Lung microvascular endothelial cell (primary cell): Measurements from ENCODE around the gene ADCY9. TPM values are rescaled to one million over a fixed set of nuclear protein-coding genes. Genes with fewer than 3 reads are reported as not detected.
"Not testable (repeated sequence)": the region's sequence is repeated elsewhere in the genome, so short reads cannot be mapped to it uniquely, and the experiment has no call there.

ENCODE experiments used
- DNase-seq, 2 donors: peaks; one replicate each; pipeline versions ENCODE4 v3.0.0 to v3.0.0-alpha.2; 2010; ENCODE audit warnings: low read depth in 2 of 2
- total RNA-seq: library from RNA; depleted of rRNA; stranded (reverse); fragments of >200 nt; gene quantifications from 2 replicates; pipeline ENCODE4 v1.2.1, GENCODE V29; 2014

Gene ADCY9
- total RNA-seq, 1 donor from 2014 or later: 18.1 TPM

DNA sequence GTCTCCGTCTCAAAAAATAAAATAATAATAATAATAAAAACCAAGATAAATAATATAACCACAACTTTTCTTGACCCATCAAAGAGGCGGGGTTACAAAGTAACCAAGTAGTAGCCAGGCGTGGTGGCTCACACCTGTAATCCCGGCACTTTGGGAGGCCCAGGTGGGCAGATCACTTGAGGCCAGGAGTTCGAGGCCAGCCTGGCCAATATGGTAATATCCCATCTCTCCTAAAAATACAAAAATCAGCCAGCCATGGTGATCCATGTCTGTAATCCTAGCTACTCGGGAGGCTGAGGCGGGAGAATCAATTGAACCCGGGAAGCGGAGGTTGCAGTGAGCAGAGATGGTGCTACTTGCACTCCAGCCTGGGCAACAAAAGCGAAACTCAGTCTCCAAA, 45.3 kb downstream of the ADCY9 start:
- no peak for DNase-seq

DNA sequence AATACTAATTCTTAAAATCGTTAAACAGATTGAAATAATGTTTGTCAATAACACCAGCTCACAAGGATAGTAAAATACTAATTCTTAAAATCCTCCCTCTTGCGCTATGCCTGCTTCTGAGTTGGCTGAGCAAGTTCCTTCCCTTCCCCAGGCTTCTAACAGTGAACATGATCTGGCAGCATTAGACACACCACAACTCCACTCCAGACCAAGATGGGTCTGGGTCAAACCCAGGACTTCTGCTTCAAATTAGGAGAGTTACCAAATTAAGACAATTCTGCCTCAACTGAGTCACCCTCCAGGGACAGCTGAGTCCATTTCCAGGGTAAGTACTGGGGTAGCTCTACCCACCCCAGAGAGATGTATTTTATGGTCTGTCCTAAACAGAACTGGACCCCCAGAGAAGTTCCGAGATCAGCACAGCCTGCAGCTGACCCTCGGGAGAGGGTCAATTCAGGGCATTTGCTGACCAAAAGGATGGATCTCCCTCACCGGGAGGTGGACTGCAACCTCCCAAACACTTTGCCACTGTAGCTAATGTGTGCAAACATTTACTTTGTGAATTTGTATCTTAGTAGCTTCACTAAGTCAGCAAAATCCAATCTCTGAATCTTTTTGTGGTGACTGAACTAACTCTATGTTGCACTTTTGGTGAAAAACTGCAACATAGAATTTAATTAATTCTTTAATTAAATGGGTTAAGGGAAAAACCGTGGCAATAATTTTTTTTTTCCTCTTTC, 48.8 kb downstream of the ADCY9 start:
- DNase-seq: no peak

DNA sequence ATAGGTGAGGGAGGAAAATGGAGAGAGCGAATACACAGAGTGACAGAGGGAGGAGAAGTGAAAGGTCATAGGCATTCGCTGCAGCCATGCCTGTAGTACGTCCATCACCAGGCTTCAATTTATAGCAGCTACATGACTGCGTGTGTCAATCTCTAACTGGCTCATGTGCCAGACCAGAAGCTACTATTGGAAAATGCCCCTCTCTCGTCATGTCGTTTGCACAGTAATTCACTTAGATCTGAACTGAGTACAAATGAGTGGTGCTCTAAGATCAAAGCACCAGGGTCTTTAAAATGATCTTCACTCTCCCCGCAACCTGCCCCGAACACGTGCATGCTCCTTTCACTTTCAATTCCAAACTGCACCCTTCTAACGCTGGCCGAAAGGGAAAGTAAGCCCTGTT, 51.3 kb downstream of the ADCY9 start:
- no peak for DNase-seq

DNA sequence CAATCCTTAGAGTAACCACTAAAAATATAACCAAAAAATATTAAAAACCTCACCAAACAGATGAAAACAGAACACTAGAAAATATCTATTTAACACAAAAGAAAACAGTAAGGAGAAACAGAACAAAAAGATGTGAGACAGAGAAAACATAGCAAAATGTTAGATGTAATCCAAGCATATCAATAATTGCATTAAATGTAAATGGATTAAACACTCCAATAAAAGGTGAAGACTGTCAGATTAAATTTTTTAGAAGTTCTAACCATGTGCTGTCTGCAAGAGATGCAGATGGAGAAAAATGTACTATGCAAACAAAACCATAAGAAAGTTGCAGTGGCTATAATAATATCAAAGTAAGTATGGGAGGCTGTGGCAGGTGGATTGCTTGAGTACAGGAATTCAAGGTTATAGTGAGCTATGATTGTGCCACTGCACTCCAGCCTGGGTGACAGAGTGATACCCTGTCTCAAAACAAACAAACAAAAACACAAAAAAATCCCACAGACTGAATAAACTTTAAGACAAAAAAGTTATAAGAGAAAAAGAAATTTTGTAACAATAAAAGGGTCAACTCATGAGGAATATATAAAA, 53.9 kb downstream of the ADCY9 start:
- DNase-seq: no peak

DNA sequence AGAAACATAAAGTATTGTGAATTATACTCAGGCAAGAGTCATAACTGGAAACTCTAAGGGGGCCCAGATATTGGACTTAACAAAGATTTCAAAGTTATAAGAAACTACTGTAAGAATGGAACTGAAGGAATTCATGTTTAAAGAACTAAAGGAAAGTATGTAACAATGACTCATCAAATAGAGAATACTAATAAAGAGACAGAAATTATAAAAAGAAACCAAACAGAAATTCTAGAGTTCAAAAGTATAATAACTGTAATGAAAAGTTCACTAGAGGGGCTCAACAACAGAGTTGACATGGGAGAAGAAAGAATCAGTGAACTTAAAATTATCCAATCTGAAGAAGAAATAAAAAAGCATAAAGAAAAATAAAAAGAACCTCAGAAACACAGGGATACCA, 55.4 kb downstream of the ADCY9 start:
- no peak for DNase-seq

DNA sequence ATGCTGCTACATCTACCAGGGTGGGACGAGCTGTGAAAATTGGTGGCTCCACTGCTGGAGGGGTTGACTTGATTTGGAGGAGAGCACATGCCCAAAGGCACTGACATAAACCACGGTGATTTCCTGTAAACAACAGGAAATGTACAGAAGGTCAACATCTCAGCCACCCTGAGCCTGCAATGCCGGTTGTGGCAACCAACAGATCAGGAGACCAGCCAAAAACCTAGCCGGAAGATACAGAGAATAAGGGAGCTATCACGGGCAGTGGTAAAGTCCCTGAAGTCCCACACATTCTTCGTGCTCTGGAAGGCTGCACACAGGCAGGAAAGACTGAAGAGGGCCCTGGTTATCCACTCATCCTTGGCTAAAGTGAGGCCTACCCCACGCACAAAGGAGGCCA, 56.2 kb downstream of the ADCY9 start:
- DNase-seq: peak; percentile 52 to 54

DNA sequence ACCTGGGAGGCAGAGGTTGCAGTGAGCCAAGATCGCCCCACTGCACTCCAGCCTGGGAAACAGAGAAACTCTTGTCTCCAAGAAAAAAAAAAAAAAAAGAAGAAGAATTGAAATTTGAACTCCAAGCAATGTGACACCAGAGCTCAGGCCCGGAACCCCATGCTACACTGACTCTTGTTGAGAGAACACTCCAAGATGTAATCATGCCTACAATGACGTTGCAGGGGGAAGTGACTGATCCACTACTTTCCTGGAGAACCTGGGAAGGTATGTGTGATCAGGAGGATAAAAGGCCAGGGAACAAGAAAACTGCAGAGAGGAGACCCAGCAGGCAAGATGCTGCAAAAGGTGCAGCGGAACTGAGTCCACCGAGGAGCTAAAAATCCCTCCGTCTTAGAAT, 57.9 kb downstream of the ADCY9 start:
- peak in 1 of 2 donors; percentile 80 for DNase-seq

DNA sequence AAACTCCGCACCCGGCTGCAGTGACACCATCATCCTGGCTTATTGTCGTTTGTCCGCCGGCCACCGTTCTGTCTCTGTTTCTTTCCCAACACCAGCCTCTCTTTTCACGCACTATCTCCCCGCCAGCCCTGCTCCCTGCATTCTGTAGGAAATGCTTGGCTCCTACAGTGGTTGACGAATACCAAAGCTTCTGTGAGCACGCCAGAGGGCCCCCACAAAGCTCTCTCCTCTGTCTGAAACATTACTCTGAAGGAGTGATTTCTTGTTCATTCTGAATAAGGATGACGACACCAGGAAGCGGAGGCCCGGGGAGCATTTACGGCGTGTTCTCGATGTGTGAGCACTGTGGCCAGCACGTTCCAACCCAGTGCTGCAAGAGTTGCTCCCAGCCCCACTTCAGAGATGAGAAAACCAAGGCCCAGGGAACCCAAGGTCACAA, 58.8 kb downstream of the ADCY9 start:
- no peak for DNase-seq

DNA sequence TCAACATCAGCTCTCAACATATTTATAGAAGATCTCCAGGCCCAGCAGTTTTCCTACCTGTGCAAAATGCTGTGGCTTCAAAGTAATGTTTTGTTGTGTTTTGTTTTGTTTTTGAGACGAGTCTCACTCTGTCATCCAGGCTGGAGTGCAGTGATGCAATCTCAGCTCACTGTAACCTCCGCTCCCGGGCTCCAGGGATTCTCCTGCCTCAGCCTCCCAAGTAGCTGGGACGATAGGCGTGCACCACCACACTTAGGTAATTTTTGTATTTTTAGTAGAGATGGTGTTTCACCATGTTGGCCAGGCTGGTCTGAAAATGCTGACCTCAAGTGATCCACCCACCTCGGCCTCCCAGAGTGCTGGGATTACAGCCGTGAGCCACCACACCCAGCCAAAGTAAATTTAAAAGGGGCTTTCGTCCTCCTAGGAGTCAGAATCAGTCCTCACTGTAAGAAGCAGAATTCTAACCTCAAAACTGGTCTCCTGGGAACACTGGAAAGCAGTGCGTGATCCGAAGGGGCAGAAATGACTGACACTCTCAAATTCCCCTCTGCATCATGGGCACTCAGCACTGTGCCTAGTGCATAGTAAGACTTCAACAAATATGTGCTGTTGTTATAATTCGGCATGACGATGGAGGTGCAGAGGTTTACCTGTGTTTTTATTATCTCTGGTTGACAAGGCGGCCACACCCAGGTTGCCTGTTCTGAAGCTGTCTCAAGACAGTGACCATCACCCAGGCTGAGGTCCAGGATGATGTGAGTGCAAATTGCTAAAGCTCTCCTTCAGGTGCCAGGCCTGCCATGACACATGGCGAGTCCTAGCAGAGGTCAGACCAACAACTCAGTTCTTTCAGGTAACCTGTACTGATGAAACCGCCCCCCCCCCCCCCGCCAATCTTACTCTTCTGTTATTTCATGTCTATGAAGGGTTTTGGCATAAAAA, 59.8 kb downstream of the ADCY9 start:
- no peak for DNase-seq

DNA sequence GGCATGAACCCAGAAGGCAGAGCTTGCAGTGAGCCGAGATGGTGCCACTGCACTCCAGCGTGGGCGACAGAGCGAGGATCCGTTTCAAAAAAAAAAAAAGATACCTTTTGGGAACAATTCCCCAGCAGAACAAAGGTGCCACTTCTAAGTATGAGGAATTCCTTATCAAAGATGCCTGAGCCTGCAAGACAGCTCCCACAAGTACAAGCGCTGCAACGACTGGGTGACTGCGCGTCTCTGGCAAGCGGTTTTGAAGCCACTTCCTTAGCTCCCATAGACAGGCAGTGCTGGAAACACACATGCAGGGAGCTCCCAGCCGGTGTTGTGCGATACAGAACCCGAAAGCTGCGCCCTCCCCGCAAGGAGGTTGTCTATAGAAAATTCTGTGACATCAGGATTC, 60.5 kb downstream of the ADCY9 start:
- DNase-seq: no peak

DNA sequence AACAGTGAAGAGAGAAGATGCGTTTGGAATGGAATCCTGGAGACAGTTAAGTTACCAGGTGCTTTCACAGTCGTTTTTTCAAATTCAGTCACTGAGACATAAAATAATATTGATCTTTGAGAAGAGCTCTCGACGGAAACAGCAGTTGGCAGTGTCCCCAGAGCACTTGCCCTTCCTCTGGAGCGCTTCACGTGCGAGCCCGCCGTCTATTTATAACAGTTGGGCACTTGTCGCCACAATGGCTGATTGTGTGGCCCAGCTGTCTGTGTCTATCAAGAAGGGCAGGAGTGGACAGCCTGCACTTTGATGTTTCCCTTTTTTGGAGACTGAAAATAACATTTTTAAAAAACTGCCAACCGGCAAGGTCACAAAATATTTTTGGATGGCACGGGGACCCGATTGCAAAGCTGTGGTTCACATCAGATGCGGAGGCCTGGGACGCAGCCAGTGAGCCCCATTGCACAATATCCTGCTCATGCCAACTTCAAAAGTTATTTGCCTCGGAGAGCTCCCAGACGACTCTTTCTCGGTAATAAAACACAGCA, 62.9 kb downstream of the ADCY9 start:
- DNase-seq: peak; percentile 49 to 88

DNA sequence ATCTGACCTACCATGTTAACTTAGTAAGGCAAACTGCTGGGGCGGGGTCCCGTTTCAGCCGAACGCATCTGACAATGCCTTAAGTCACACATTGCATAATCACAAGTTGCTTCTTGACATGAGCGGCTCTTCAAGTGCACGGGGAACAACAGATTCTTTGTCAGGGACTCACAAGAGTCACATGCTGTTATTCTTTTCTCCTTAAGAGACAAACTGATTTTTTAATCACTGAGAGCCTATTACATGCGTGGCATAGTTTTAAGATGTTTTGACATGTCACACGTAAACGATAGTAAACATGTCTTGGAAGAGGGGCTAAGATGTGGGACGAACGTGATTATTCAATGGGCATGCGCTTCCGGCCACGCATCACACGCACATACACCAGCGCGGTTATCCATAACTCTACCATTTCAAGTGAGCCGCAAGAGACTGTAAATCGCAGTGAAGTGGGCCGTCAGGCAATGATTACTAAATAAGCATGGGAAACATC, 63.4 kb downstream of the ADCY9 start:
- no peak for DNase-seq

DNA sequence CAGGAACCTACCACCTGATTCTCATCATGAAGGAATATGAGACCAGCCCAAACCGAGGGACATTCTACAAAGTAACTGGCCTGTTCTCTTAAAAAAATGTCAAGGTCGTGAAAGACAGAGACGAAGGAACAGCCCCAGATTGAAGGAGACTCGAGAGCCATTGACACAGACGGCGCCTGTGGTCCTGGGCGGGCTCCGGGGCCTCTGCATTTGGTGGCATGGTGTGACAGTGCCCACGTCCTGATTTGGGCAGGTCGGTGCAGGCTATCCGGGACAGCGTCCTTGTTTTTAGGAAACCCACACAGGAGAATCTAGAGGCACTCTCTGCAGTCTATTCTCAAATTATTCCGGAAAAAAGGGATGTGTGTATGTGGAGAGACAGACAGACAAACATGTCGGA, 64.1 kb downstream of the ADCY9 start:
- no peak for DNase-seq

DNA sequence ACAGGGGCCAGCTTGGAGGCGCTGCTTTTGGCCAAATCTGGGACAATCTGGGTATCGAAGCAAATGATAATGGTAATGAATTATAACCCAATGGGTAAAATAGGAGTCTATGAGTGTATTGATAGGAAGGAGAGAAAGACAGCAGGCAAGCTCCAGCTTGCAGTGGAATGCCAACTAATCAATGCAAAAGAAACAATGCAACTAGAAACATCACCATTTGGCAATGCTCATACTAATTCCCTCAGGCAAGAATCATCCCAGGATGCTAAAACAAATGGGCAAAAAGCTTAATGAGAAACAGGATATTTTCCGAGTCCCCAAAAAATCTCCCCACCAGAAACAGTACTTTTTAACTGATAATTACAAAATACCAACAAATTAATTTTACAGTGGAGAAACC, 64.7 kb downstream of the ADCY9 start:
- DNase-seq: no peak

DNA sequence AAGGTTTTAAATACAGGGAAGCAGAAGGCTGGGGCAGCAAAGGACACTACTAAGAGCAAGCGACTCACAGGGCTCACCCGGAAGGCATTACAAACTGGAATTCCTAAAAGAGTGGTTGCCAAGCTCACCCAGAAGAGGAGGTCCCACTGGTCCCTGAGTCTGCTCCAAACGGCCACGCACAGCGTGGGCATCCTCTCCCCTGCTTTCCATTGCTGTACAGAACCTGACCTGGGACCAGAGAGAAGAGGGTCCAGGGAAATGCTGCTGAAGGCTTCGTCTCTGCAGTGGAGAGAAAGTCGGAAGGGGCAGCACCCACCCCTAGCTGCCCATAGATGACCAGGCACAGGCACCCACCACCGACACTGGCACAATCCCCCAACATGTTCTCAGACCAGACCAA, 67.2 kb downstream of the ADCY9 start:
- no peak for DNase-seq

DNA sequence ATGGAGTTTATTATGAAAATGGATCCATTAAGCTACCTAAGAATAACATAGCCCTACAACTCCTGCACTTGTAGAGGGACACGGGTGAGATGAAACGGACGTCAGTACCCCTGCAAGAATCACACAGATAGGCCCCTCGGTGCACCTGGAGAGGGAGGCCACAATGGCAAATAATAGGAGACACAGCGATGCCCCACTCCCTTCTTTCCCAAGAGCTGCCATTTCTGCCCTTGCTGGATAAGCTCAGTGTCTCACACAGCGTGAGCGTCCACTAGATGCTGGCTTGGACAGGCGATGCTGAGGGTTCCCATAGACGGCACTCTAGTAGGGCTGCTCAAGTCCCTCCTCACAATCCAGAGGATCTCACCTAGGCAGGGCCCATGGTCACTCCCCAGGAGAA, 67.8 kb downstream of the ADCY9 start:
- DNase-seq: no peak

DNA sequence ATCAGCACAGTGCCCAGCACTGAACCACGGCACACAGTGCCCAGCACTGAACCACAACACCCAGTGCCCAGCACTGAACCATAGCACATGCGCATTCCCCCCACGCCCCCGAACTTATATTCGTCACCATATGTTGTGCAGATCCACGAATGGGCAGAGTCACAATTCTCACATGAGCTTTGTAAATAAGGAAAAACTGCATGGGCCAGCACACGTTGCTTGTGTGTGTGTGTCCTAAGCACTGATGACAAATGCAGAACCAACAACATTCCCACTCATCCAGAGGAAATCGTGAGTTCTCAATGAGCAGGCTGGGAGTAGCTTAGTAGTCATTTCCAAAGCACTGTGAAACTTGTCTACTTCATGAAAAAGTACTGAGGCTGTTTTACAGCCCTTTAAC, 70.0 kb downstream of the ADCY9 start:
- DNase-seq: no peak

DNA sequence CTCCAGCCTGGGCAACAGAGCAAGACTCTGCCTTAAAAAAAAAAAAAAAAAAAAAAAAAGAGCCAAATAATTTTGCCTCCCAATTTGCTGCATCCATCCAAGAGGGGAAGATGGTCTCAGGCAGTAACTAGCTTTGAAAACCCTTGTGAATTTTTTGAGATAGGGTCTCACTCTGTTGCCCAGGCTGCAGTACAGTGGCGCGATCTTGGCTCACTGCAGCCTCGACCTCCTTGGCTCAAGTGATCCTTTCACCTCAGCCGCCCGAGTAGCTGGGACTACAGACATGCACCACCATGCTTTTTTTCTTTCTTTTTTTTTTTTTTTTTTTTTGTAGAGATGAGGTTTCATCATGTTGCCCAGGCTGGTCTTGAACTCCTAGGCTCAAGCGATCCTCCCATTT, 70.7 kb downstream of the ADCY9 start:
- DNase-seq: not testable (repeated sequence)

DNA sequence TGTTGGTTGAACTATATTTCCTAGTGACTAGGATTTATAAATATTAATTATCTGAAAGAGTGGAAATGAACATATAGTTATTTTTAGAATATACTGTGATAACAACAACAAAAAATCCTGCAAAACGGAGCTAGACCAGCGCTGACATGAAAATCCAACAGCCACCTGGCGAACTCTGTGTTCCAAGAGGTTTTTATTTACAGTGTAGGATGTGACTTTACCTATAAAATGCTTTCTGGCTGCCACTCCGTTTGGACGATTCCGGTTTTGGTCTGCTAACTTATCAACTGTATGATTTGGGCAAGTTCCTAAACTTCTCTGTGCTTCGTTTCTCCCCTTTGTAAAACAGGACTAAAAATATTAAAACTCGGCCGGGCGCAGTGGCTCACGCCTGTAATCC, 73.7 kb downstream of the ADCY9 start:
- DNase-seq: no peak

DNA sequence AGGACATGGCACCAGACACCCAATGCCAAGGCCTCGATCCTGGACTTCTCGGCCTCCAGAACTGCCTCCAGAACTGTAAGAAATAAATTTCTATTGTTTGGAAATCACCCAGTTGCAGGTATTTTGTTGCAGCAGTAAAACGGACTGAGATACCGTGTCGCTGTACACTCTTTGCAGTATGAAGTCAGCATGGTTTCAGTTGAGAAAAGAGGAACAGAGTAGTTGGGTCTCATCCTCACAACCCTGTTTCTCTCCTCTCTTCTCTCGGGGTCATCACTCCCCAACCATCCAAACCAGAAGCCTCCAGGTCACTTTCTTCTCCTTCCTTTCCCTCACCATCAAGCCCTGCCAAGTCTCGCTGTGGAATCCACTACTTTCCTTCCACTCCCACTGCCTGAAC, 77.8 kb downstream of the ADCY9 start:
- no peak for DNase-seq

DNA sequence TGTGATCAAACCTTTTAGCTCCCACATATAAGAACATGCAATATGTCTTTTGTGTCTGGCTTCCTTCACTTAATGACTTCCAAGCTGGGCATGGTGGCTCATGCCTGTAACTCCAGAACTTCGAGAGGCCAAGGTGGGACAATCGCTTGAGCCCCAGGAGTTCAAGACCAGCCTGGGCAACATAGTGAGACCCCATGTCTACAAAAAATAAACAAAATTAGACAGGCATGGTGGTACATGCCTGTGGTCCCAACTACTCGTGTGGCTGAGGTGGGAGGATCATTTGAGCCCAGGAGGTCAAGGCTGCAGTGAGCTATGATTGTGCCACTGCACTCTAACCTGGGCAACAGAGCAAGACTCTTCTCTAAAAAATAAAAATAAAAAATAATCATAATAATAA, 79.3 kb downstream of the ADCY9 start:
- DNase-seq: not testable (repeated sequence)

DNA sequence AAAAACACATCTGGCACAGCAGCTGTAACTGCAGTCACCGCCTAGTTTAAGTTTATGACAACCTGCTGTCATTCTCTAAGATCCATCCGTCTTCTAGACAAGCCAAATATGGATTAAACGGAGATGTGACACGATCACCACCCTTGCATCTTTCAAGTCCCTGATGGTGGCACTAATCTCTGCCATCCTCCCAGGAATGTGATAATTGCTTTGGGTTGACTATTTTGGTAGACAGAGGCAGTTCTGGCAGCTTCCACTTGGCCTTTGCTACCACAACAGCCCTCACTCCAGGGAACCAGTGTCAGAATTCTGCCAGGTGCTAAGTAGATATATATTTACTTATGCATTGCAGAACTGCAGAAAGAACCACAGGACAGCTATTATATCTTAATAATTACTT, 81.3 kb downstream of the ADCY9 start:
- DNase-seq: no peak
